ENCODE data around the gene VPS4A. TPM values are rescaled to one million over a fixed set of nuclear protein-coding genes. Genes with fewer than 3 reads are reported as not detected.

VPS4A gene
- total RNA-seq, result 31.0 and 35.4 TPM in 2 replicates

- peak within 1 kb of the TSS; percentile 96 for H3K4me3 ChIP-seq (ENCODE audit: low read depth, low read length)
- no peak for DNase-seq (ENCODE audit: low read depth)
- peak; percentile 71 for TF ChIP-seq CTCF (conservative IDR thresholded peaks at IDR 0.05; ENCODE audit: low read depth, low read length)
Observed at GRCh38 chr16:69310653-69311532, at the start of gene VPS4A. Gene VPS4A, plus strand, starts transcription at chr16:69311350. Its CDS starts 162 bp downstream, at chr16:69311512.

GRCh38 chr16:69266334-69267063 lies 44.7 kb upstream of the VPS4A start:
- TF ChIP-seq CTCF (conservative IDR thresholded peaks at IDR 0.05; ENCODE audit: low read depth, low read length), result no peak
- H3K4me3 ChIP-seq (ENCODE audit: low read depth, low read length), result no peak overlapping the region
- no peak for DNase-seq (ENCODE audit: low read depth)

- H3K4me3 ChIP-seq (ENCODE audit: low read depth, low read length), result no peak overlapping the region
- no peak for TF ChIP-seq CTCF (conservative IDR thresholded peaks at IDR 0.05; ENCODE audit: low read depth, low read length)
- no peak for DNase-seq (ENCODE audit: low read depth)
Observed at GRCh38 chr16:69267633-69268032, 43.5 kb upstream of the VPS4A start.

GRCh38 chr16:69270395-69270794 lies 40.8 kb upstream of the VPS4A start:
- H3K4me3 ChIP-seq (ENCODE audit: low read depth, low read length), result no peak overlapping the region
- DNase-seq (ENCODE audit: low read depth), result no peak
- no peak for TF ChIP-seq CTCF (conservative IDR thresholded peaks at IDR 0.05; ENCODE audit: low read depth, low read length)

GRCh38 chr16:69270831-69271230 lies 40.3 kb upstream of the VPS4A start:
- TF ChIP-seq CTCF (conservative IDR thresholded peaks at IDR 0.05; ENCODE audit: low read depth, low read length), result no peak
- no peak overlapping the region for H3K4me3 ChIP-seq (ENCODE audit: low read depth, low read length)
- no peak for DNase-seq (ENCODE audit: low read depth)

GRCh38 chr16:69273009-69273408 lies 38.1 kb upstream of the VPS4A start:
- H3K4me3 ChIP-seq (ENCODE audit: low read depth, low read length), result no peak overlapping the region
- no peak for TF ChIP-seq CTCF (conservative IDR thresholded peaks at IDR 0.05; ENCODE audit: low read depth, low read length)
- no peak for DNase-seq (ENCODE audit: low read depth)

Measured in epithelial cell of proximal tubule (primary cell).